Ammon's horn (tissue), 1 donor: Measurements from ENCODE around the gene MGRN1.

Experiments
- DNase-seq: peaks from one replicate; pipeline ENCODE4 v3.0.0-alpha.2; 2016; ENCODE audit warnings: low spot score

Gene MGRN1

GRCh38 chr16:4654011-4654963 is 29.7 kb downstream of the MGRN1 start:
- no peak for DNase-seq

DNA sequence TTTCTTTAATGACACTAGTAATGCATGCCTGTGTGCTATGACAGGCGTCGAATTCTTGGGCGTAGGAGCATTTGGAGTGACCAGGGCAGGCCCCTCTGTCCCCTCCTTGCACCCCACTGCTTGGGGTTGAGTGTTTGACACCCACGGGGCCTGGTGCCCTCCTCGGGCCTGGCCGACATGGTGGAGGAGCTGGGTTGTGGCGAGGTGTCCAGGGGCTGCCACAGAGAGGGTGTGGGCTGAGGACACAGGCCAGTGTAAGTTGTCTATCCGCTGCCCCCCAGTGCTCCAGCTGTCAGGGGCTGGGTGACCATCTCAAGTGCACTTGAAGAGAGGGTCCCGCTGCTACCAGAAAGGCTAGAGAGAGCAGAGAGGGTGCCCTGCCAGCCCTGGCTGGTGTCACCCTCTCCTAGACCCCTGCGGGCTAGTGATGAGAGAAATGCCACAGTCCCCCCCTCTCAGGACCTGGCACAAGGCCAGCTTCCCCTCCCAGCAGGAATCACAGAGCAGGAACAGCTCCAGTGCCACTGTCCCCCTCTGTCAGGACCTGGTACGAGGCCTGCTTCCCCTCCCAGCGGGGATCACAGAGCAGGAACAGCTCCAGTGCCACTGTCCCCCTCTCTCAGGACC is 30.5 kb downstream of the MGRN1 start:
- DNase-seq: no peak

DNA sequence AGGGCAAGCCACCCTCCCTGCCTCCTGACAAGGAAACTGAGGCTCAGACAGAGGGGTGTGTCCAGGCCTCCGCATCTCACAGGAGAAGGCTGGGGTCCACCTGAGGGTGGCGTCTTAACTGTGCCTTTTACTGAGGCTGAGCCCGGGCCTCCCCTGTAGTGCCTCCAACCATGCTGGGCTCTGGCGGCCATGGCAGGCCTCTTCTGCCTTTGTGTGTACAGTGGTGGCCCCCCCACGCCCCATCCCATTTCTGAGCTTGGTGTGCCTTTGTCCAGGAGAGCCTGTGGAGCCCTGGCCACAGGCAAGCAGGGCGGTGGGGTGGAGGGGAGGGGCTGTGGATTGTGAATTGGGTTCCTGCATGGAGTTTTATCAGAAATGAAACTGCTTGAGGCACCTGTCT is 31.2 kb downstream of the MGRN1 start:
- DNase-seq: no peak

DNA sequence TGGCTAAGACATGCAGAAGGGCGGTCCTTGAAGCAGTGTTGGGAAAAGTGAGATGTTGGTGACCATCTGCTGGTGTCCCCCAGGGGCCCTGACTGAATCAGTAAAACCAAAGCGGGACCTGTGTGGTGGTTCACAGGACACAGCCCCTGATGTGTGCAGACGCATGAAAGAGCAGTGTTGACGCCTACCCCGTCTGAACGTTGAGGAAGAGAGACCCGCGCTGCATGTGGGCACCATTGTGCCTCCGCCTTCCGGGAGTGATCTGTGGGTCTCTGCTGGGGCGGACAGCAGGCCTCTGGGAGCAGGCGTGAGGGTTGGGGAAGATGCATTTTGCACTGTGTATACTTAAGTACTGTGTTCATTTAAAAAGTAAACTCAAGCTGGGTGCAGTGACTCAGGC is 31.6 kb downstream of the MGRN1 start:
- DNase-seq: no peak

GRCh38 chr16:4656695-4657686 is 32.4 kb downstream of the MGRN1 start:
- no peak for DNase-seq

- no peak for DNase-seq
Measured at GRCh38 chr16:4659363-4660353, 35.0 kb downstream of the MGRN1 start.

DNA sequence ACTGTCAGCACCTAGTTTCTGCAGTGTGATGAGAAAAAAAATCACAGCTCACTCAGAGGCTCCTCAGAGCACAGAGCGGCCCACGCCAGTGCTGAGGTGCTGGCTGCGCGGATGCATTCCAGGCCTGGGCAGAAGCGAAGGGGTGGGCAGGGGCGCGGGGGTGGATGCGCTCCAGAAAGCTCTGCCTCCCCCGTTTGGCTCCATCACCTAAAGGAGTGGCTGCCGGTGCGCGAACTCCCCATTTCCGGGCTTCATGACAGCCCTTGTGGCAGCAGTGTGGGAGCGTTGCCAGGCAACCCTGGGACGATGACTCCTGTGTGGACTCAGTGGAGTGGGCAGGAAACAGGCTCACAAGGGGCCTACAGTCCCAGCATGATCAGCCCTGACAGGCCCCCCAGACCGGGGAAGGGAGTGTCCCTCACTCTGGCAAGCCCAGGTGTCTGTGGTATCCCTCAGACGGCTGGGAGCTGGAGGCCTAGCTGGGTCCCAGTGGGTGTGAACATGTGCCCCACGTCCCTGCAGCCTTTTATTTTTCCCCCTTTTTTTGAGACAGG is 35.9 kb downstream of the MGRN1 start:
- DNase-seq: peak; percentile 59

GRCh38 chr16:4661661-4662060 is 37.0 kb downstream of the MGRN1 start:
- peak; percentile 70 for DNase-seq

DNA sequence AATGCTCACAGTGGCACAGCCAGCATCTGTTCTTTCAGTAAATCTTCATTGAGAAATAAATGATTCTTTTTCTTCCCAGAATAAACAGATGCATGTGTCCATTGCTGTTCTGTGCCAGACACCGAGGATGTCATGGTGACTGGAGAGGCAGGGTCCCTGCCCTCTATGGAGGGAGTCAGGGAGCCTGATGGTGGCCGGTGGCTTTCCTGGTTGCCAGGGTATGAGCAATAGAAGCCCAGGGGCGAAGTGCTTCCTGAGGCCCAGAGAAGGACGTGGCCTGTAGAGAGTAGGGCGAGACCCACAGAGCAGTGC is 38.8 kb downstream of the MGRN1 start:
- no peak for DNase-seq

GRCh38 chr16:4663777-4664465 is 39.3 kb downstream of the MGRN1 start:
- DNase-seq: peak; percentile 79

- no peak for DNase-seq
Measured at GRCh38 chr16:4664538-4665418, 40.2 kb downstream of the MGRN1 start.

GRCh38 chr16:4666537-4667202 is 42.0 kb downstream of the MGRN1 start:
- no peak for DNase-seq

- DNase-seq: no peak
Measured at GRCh38 chr16:4667203-4667963, 42.8 kb downstream of the MGRN1 start.

GRCh38 chr16:4668313-4668960 is 43.8 kb downstream of the MGRN1 start:
- no peak for DNase-seq

GRCh38 chr16:4673387-4674046 is 48.9 kb downstream of the MGRN1 start:
- peak; percentile 70 for DNase-seq

GRCh38 chr16:4674926-4675530 is 50.4 kb downstream of the MGRN1 start:
- no peak for DNase-seq
